Motor neuron (in vitro differentiated cells): ENCODE data around the gene OTOS. TPM values are rescaled to one million over a fixed set of nuclear protein-coding genes. Genes with fewer than 3 reads are reported as not detected.
A peak's percentile ranks its signal among the peaks of the same experiment; 100 is the strongest.

ENCODE experiments used
- ATAC-seq, 8 experiments: fragments of 200-7000 bp; cut with Tn5 transposase; replicated peaks in 6 of 8; 2 replicates each; pipeline ENCODE4 v1.8.0; 2021; ENCODE audit warnings: mild to moderate bottlenecking in 8 of 8, moderate library complexity in 8 of 8
- H3K27ac ChIP-seq, 2 donors: fragments of 250-450 bp; sonication (Bioruptor Pico); 2 replicates each; pipeline ENCODE4 v1.9.0; 2021; ENCODE audit warnings: antibody characterized with exemption in 2 of 2, mild to moderate bottlenecking in 2 of 2, moderate library complexity in 1 of 2
- H3K4me1 ChIP-seq, 2 donors: fragments of 250-450 bp; sonication (Bioruptor Pico); replicated peaks in 1 of 2; 2 replicates each; pipeline ENCODE4 v1.6.1; 2021; ENCODE audit warnings: antibody characterized with exemption in 2 of 2, mild to moderate bottlenecking in 2 of 2, moderate library complexity in 1 of 2
- H3K4me3 ChIP-seq, 5 donors: fragments of 250-450 bp; sonication (Bioruptor Pico); 2 replicates each; pipeline ENCODE4 v1.9.0; 2021; ENCODE audit warnings: antibody characterized with exemption in 5 of 5, mild to moderate bottlenecking in 5 of 5, moderate library complexity in 4 of 5
- WGBS, 10 experiments: fragments of 450-650 bp; shearing (Covaris generic); methylation state at CpG; one replicate each; pipeline ENCODE4 v1.0.0; 2022; 5-methylcytosine and 5-hydroxymethylcytosine counted together
- in situ Hi-C, 9 experiments: fragments of 400-800 bp; cut with MboI; loops; one replicate each; pipeline ENCODE4 v1.15.0; 2021; ENCODE audit warnings: low sequenced_read_pairs in 9 of 9, low pct_unique_long_range_greater_than_20kb in 2 of 9; ENCODE audit not compliant: unreplicated experiment in 9 of 9
- total RNA-seq, 8 experiments: library from RNA; unstranded; fragments of 300-600 nt; gene quantifications; 2 replicates each; pipeline versions ENCODE4 v1.2.3 to v1.2.4, GENCODE V29; 2022

OTOS gene
- total RNA-seq, 8 experiments from 2014 or later: not detected

GRCh38 chr2:240174496-240174895 lies 34.0 kb upstream of the OTOS start:
- 10 to 79% (median 69%) methylated on average over 2 to 6 of the region's 7 CpGs; no CpG with 5 or more reads in 2 of the 10 experiments for WGBS, 10 experiments
- Histone ChIP-seq H3K4me1 (no peaks in the 10 kb centered on the region), H3K27ac (no peak overlapping the region), H3K4me3 (no peak overlapping the region)
- no peak for ATAC-seq
- in situ Hi-C loops: loop anchor here in 3 of 9 experiments (25.0 kb wide), 1 partner anchor 263 kb away; the partner anchor contains the start of gene GPC1 (in 3 of the 3)

- Histone ChIP-seq H3K27ac (no peak overlapping the region), H3K4me1 (no peaks in the 10 kb centered on the region), H3K4me3 (no peak overlapping the region)
- WGBS, 10 experiments: 27 to 92% (median 50%) methylated on average over 2 to 7 of the region's 13 CpGs; no CpG with 5 or more reads in 1 of the 10 experiments
- no peak for ATAC-seq
- in situ Hi-C loops: loop anchor here in 3 of 9 experiments (25.0 kb wide), 1 partner anchor 265 kb away; the partner anchor contains the start of gene GPC1 (in 3 of the 3)
These were observed 31.8 kb upstream of the OTOS start for GRCh38 chr2:240172071-240172895.

GRCh38 chr2:240170883-240171282 lies 30.4 kb upstream of the OTOS start:
- 40 to 80% (median 65%) methylated on average over 1 to 3 of the region's 3 CpGs; no CpG with 5 or more reads in 6 of the 10 experiments for WGBS, 10 experiments
- ATAC-seq: no peak
- in situ Hi-C loops: loop anchor here in 3 of 9 experiments (25.0 kb wide), 1 partner anchor 266 kb away; the partner anchor contains the start of gene GPC1 (in 3 of the 3)
- H3K27ac ChIP-seq: no peak overlapping the region
- H3K4me3 ChIP-seq: no peak overlapping the region
- no peaks in the 10 kb centered on the region for H3K4me1 ChIP-seq

- ATAC-seq: peak in 6 of 8 experiments; percentile 16 to 41 (median 36)
- no peak overlapping the region for H3K27ac ChIP-seq
- H3K4me1 ChIP-seq: no peaks in the 10 kb centered on the region
- in situ Hi-C loops: loop anchor here in 3 of 9 experiments (25.0 kb wide), 1 partner anchor 267 kb away; the partner anchor contains the start of gene GPC1 (in 3 of the 3)
- 13 to 90% (median 66%) methylated on average over 1 to 3 of the region's 6 CpGs; no CpG with 5 or more reads in 4 of the 10 experiments for WGBS, 10 experiments
- H3K4me3 ChIP-seq: no peak overlapping the region
These were observed 29.9 kb upstream of the OTOS start for GRCh38 chr2:240170354-240170735.

GRCh38 chr2:240169486-240170353 lies 29.3 kb upstream of the OTOS start:
- in situ Hi-C loops: loop anchor here in 3 of 9 experiments (25.0 kb wide), 1 partner anchor 268 kb away; the partner anchor contains the start of gene GPC1 (in 3 of the 3)
- peak in 3 of 8 experiments; percentile 2 to 11 (median 3) for ATAC-seq
- peaks cover 0 to 2% of the 10 kb centered on the region in 2 donors for H3K4me1 ChIP-seq
- WGBS, 10 experiments: 0 to 100% (median 81%) methylated on average over 1 to 3 of the region's 15 CpGs; no CpG with 5 or more reads in 6 of the 10 experiments
- H3K27ac ChIP-seq: no peak overlapping the region
- no peak overlapping the region for H3K4me3 ChIP-seq

DNA sequence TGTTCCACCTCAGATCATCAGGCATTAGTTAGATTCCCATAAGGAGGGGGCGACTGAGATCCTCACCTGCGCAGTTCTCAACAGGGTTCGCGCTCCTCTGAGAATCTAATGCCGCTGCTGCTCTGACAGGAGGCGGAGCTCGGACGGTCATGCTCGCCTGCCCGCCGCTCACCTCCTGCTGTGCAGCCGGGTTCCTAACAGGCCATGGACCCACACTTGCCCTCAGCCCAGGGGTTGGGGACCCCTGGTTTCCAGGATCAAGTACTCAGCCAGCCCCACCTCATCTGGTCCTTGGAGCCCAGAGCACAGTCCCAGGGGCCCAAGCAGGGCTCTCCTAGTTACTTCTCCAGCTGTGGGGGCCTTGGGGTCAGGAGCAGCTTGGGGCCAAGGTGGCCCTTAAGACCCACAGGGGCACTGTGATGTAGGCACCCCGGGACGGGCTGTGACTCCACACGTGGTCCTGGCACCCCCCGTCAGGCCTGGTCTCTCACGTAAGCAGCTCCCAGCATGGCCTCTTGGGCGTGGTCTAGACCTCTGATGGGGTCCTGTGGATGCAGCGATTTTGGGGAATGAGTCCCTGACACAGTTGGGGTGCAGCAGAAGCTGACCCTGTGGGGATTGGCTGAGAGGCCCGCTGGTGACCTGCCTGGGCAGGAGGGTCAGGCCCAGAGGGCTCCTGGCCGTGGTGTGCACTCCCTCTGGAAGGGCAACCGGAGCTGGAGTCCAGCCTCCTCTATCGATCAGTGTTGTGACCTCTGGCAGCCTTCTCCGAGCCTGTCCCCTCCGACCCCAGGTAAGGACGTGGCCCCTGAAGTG lies 28.3 kb upstream of the OTOS start:
- ATAC-seq: no peak
- in situ Hi-C loops: loop anchor here in 3 of 9 experiments (25.0 kb wide), 1 partner anchor 269 kb away; the partner anchor contains the start of gene GPC1 (in 3 of the 3)
- H3K4me3 ChIP-seq: no peak overlapping the region
- 40 to 100% (median 66%) methylated on average over 1 to 6 of the region's 26 CpGs; no CpG with 5 or more reads in 6 of the 10 experiments for WGBS, 10 experiments
- peaks cover 0 to 7% of the 10 kb centered on the region in 2 donors for H3K4me1 ChIP-seq
- H3K27ac ChIP-seq: no peak overlapping the region

DNA sequence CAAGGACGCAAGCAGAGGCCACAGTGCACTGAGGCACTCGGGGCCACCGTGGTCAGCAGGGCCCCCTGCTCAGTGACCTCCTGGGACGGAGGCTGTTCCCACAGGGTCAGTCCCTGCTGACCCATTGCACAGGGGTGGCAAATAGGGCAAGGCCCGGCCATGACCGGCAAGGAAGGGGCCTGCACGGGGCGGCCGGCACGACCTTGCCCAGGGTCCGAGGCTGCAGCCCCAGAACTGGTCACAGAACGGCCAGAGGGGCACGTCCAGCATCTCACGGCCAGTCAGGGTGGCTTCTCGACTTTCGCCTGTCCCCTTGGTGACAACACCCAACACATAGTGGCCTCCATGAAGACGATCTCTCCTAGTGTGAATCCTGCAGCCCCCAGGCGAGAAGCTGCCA lies 27.6 kb upstream of the OTOS start:
- H3K27ac ChIP-seq: no peak overlapping the region
- peaks cover 7 to 13% of the 10 kb centered on the region in 2 donors for H3K4me1 ChIP-seq
- H3K4me3 ChIP-seq: no peak overlapping the region
- in situ Hi-C loops: loop anchor here in 3 of 9 experiments (25.0 kb wide), 1 partner anchor 269 kb away; the partner anchor contains the start of gene GPC1 (in 3 of the 3)
- 64 to 100% (median 93%) methylated on average over 1 to 6 of the region's 18 CpGs; no CpG with 5 or more reads in 7 of the 10 experiments for WGBS, 10 experiments
- no peak for ATAC-seq

GRCh38 chr2:240167588-240167880 lies 27.1 kb upstream of the OTOS start:
- in situ Hi-C loops: loop anchor here in 3 of 9 experiments (25.0 kb wide), 1 partner anchor 270 kb away; the partner anchor contains the start of gene GPC1 (in 3 of the 3)
- peaks cover 12 to 17% of the 10 kb centered on the region in 2 donors for H3K4me1 ChIP-seq
- ATAC-seq: no peak
- H3K27ac ChIP-seq: no peak overlapping the region
- no peak overlapping the region for H3K4me3 ChIP-seq
- WGBS, 10 experiments: 40 to 60% methylated on average over 1 of the region's 9 CpGs; no CpG with 5 or more reads in 8 of the 10 experiments

DNA sequence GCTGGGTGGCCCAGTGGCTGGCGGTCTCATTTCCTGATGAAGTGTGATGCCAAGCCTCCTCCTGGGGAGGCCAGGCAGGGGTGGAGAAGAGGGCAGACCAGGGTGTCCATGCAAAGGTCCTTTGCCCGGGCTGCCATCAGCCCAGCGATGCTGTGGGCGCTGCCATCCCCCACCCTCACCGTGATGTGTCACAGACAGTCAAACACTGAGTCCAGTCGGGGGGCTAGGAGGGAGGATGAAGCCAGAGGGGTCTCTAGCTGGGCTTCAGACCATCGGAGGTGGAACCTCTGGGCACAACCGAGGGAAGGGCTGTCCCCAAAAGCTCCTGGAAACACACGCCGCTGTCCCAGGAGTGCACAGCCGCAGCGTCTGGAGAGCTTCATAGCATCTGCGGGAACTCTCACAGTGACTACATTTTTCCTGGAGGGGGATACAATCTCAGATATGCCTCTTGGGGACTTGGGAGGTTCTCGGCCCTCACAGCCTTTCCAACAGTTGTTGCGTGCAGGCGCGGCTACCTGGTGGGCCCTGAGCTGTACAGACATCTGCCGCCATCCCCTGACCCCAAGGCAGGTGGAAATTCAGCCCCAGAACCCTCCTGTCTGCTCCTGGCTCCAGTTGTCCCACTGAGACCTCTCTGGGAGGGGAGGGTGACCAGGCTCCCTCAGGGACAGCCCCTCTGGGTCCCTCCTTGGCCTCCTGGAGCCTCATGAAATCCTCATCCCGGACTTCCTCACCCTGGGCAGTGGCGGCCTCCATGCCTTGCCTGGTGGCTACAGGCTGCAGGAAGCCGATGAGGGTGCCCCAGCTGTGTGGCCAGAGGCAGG lies 26.5 kb upstream of the OTOS start:
- Histone ChIP-seq H3K27ac (no peak overlapping the region), H3K4me1 (peaks cover 13 to 19% of the 10 kb centered on the region in 2 donors), H3K4me3 (no peak overlapping the region)
- WGBS, 10 experiments: 80 to 100% (median 88%) methylated on average over 1 to 9 of the region's 21 CpGs; no CpG with 5 or more reads in 6 of the 10 experiments
- no peak for ATAC-seq
- in situ Hi-C loops: loop anchor here in 3 of 9 experiments (25.0 kb wide), 1 partner anchor 270 kb away; the partner anchor contains the start of gene GPC1 (in 3 of the 3)

DNA sequence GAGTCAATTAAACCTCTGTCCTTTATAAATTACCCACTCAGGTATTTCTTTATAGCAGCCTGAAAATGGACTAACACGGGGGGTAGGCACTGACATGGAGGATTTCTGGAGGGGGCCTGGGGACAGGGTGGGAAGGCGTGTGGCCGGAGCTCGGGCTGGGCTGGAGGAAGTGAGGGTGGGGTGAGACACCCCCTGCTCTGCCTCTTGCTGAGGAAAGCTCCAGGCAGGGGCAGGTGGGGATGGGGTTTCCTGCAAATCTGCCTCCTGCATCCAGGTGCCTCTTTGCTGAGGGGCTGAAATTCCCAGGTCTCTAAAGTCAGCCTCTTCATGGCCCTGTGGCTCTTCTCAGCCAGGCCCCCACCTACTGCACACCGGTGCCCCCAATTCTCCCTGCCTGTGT lies 25.7 kb upstream of the OTOS start:
- H3K4me1 ChIP-seq: peaks cover 13 to 19% of the 10 kb centered on the region in 2 donors
- in situ Hi-C loops: loop anchor here in 3 of 9 experiments (25.0 kb wide), 1 partner anchor 271 kb away; the partner anchor contains the start of gene GPC1 (in 3 of the 3)
- ATAC-seq: no peak
- H3K4me3 ChIP-seq: no peak overlapping the region
- no peak overlapping the region for H3K27ac ChIP-seq
- no CpG with 5 or more reads among the region's 5 CpGs for WGBS, 10 experiments

- in situ Hi-C loops: loop anchor here in 3 of 9 experiments (25.0 kb wide), 1 partner anchor 272 kb away; the partner anchor contains the start of gene GPC1 (in 3 of the 3)
- no peak overlapping the region for H3K4me3 ChIP-seq
- ATAC-seq: peak in 2 of 8 experiments; percentile 42 to 69
- H3K27ac ChIP-seq: no peak overlapping the region
- 0 to 83% (median 46%) methylated on average over 1 to 2 of the region's 4 CpGs; no CpG with 5 or more reads in 7 of the 10 experiments for WGBS, 10 experiments
- H3K4me1 ChIP-seq: peaks cover 13 to 19% of the 10 kb centered on the region in 2 donors
These were observed 25.2 kb upstream of the OTOS start for GRCh38 chr2:240165661-240166060.
